Upper lobe of left lung (tissue), 6 donors: ENCODE measurements around the gene MMP21. TPM values are rescaled to one million over a fixed set of nuclear protein-coding genes. Genes with fewer than 3 reads are reported as not detected.

Source experiments
- ATAC-seq, 2 donors: fragments of 200-7000 bp; cut with Tn5 transposase; one replicate each; pipeline ENCODE4 v1.9.1; 2022; ENCODE audit warnings: mild to moderate bottlenecking in 2 of 2, moderate library complexity in 2 of 2; ENCODE audit not compliant: low FRiP score in 2 of 2
- DNase-seq, 2 donors: peaks; one replicate each; pipeline ENCODE4 v3.0.0-alpha.2; 2019 to 2020
- H3K27ac ChIP-seq, 4 donors: fragments of 200-600 bp; sonication (generic); one replicate each; pipeline ENCODE4 v1.5.1; 2016 to 2019
- H3K27me3 ChIP-seq, 4 donors: fragments of 200-600 bp; sonication (generic); one replicate each; pipeline ENCODE4 v1.5.1; 2017 to 2019
- H3K36me3 ChIP-seq, 4 donors: fragments of 200-600 bp; sonication (generic); one replicate each; pipeline ENCODE4 v1.5.1; 2016 to 2019
- H3K4me1 ChIP-seq, 4 donors: fragments of 200-600 bp; sonication (generic); one replicate each; pipeline ENCODE4 v1.5.1; 2018 to 2019
- H3K4me3 ChIP-seq, 4 donors: fragments of 200-600 bp; sonication (generic); one replicate each; pipeline ENCODE4 v1.5.1; 2017 to 2019; ENCODE audit warnings: mild to moderate bottlenecking in 2 of 4, moderate library complexity in 1 of 4
- H3K9me3 ChIP-seq, 4 donors: fragments of 200-600 bp; sonication (generic); one replicate each; pipeline ENCODE4 v1.5.1; 2018 to 2019
- CTCF ChIP-seq, 6 experiments: fragments of 450-650 bp in 4 of 6; fragments of 200-600 bp in 2 of 6; sonication (generic) in 2 of 6; IDR thresholded peaks; one replicate each; pipeline ENCODE4 v1.5.1; 2016 to 2019; ENCODE audit warnings: antibody characterized with exemption in 6 of 6
- EP300 ChIP-seq, 4 donors: sonication (generic); formaldehyde crosslinking; IDR thresholded peaks; one replicate each; pipeline ENCODE4 v1.5.1; 2017; ENCODE audit warnings: antibody characterized with exemption in 4 of 4, control low read depth in 2 of 4
- POLR2A ChIP-seq, 4 donors: fragments of 450-650 bp; IDR thresholded peaks; one replicate each; pipeline ENCODE4 v1.5.1; 2016 to 2017; ENCODE audit warnings: antibody characterized with exemption in 4 of 4, mild to moderate bottlenecking in 2 of 4
- POLR2AphosphoS5 ChIP-seq, 2 donors: sonication (generic); formaldehyde crosslinking; IDR thresholded peaks; one replicate each; pipeline ENCODE4 v1.5.1; 2017; ENCODE audit warnings: antibody characterized with exemption in 2 of 2
- WGBS, 2 donors: methylation state at CpG; one replicate each; pipeline ENCODE4 v1.1.5; 2017 to 2018; 5-methylcytosine and 5-hydroxymethylcytosine counted together
- total RNA-seq, 6 donors: library from RNA; depleted of rRNA in 4 of 6; stranded (reverse); fragments of >200 nt in 4 of 6; gene quantifications; one replicate each; pipeline versions ENCODE4 v1.1.0 to v1.2.1, GENCODE V29; 2016 to 2021
- donor health status: DM: no; HTN: no; CAD: no; lungs with moderate emphysema.
- donor health status: DM: no; HTN: yes; CAD: no; lungs with severe emphysema.

MMP21 gene
- total RNA-seq, 6 donors from 2014 or later = 0.13 to 3.1 (median 0.69) TPM; not detected in 1

- no peak for TF ChIP-seq POLR2AphosphoS5 (IDR thresholded peaks at IDR 0.05)
- peak overlapping the region in 1 of 4 donors; percentile 10 for H3K4me3 ChIP-seq
- H3K36me3 ChIP-seq = no peaks in the 10 kb centered on the region
- H3K9me3 ChIP-seq = no peaks in the 10 kb centered on the region
- peak in 1 of 2 donors; percentile 82 for DNase-seq
- no peaks in the 10 kb centered on the region for H3K4me1 ChIP-seq
- no peak overlapping the region for H3K27ac ChIP-seq
- 62 to 92% methylated on average over 12 to 18 of the region's 75 CpGs for whole genome bisulfite sequencing, 2 donors
- no peaks in the 10 kb centered on the region for H3K27me3 ChIP-seq
- ATAC-seq = no peak
Observed at GRCh38 chr10:125773687-125774543, 1.7 kb downstream of the MMP21 start.

GRCh38 chr10:125772864-125773180 is 2.8 kb downstream of the MMP21 start:
- H3K27ac ChIP-seq = no peak overlapping the region
- no peaks in the 10 kb centered on the region for H3K27me3 ChIP-seq
- no peaks in the 10 kb centered on the region for H3K36me3 ChIP-seq
- DNase-seq (no peak), ATAC-seq (no peak)
- H3K4me3 ChIP-seq = no peak overlapping the region
- TF ChIP-seq POLR2AphosphoS5 (IDR thresholded peaks at IDR 0.05) = no peak
- no peak for TF ChIP-seq EP300 (IDR thresholded peaks at IDR 0.05)
- no peak for TF ChIP-seq CTCF (IDR thresholded peaks at IDR 0.05)
- no peak for TF ChIP-seq POLR2A (IDR thresholded peaks at IDR 0.05)
- H3K9me3 ChIP-seq = no peaks in the 10 kb centered on the region
- 94% methylated on average over 11 of the region's 11 CpGs for WGBS, 2 donors
- no peaks in the 10 kb centered on the region for H3K4me1 ChIP-seq

GRCh38 chr10:125772112-125772863 is 3.3 kb downstream of the MMP21 start:
- no peak for TF ChIP-seq POLR2A (IDR thresholded peaks at IDR 0.05)
- no peak for TF ChIP-seq CTCF (IDR thresholded peaks at IDR 0.05)
- TF ChIP-seq EP300 (IDR thresholded peaks at IDR 0.05) = no peak
- 85 to 96% methylated on average over 10 to 28 of the region's 28 CpGs for WGBS, 2 donors
- Histone ChIP-seq H3K4me1 (no peaks in the 10 kb centered on the region), H3K27ac (no peak overlapping the region), H3K9me3 (no peaks in the 10 kb centered on the region), H3K4me3 (no peak overlapping the region), H3K27me3 (no peaks in the 10 kb centered on the region), H3K36me3 (no peaks in the 10 kb centered on the region)
- ATAC-seq = no peak
- no peak for DNase-seq

- 93 to 95% methylated on average over 5 of the region's 5 CpGs for WGBS, 2 donors
- Histone ChIP-seq H3K27ac (no peak overlapping the region), H3K4me3 (no peak overlapping the region), H3K36me3 (peaks cover 0 to 9% (median under 1%) of the 10 kb centered on the region in 4 donors), H3K4me1 (no peaks in the 10 kb centered on the region), H3K27me3 (no peaks in the 10 kb centered on the region), H3K9me3 (no peaks in the 10 kb centered on the region)
- DNase-seq (no peak), ATAC-seq (no peak)
- TF ChIP-seq POLR2AphosphoS5 (IDR thresholded peaks at IDR 0.05) = no peak
- TF ChIP-seq EP300 (IDR thresholded peaks at IDR 0.05) = no peak
- no peak for TF ChIP-seq POLR2A (IDR thresholded peaks at IDR 0.05)
- no peak for TF ChIP-seq CTCF (IDR thresholded peaks at IDR 0.05)
Observed at GRCh38 chr10:125770844-125771243, 4.8 kb downstream of the MMP21 start.

GRCh38 chr10:125769175-125769574 is 6.4 kb downstream of the MMP21 start:
- WGBS, 2 donors = 85 to 86% methylated on average over 12 of the region's 12 CpGs
- Histone ChIP-seq H3K4me3 (no peak overlapping the region), H3K36me3 (peaks cover 4 to 24% (median 11%) of the 10 kb centered on the region in 4 donors), H3K4me1 (no peaks in the 10 kb centered on the region), H3K9me3 (no peaks in the 10 kb centered on the region), H3K27me3 (no peaks in the 10 kb centered on the region), H3K27ac (no peak overlapping the region)
- ATAC-seq = no peak
- peak in 1 of 2 donors; percentile 22 for DNase-seq
- TF ChIP-seq EP300 (IDR thresholded peaks at IDR 0.05) = no peak
- no peak for TF ChIP-seq POLR2AphosphoS5 (IDR thresholded peaks at IDR 0.05)
- TF ChIP-seq CTCF (IDR thresholded peaks at IDR 0.05) = no peak
- no peak for TF ChIP-seq POLR2A (IDR thresholded peaks at IDR 0.05)
